T47D (cell line): ENCODE measurements around the gene ANKIB1.
"Not testable (repeated sequence)": the region's sequence is repeated elsewhere in the genome, so short reads cannot be mapped to it uniquely, and the experiment has no call there.

Experiments
- DNase-seq, 2 experiments: peaks; one replicate each; pipeline versions ENCODE4 v3.0.0 to v3.0.0-alpha.2; 2011 to 2012; ENCODE audit warnings: low read depth in 1 of 2, low spot score in 1 of 2
- JUND ChIP-seq: IDR thresholded peaks from 2 replicates; pipeline ENCODE4 v1.6.1; 2012; ENCODE audit warnings: low read depth
- in situ Hi-C: cut with HindIII; loops from 2 replicates; pipeline ENCODE4 v1.10.0; 2016; ENCODE audit warnings: low sequenced_read_pairs, low pct_unique_long_range_greater_than_20kb

ANKIB1 gene

DNA sequence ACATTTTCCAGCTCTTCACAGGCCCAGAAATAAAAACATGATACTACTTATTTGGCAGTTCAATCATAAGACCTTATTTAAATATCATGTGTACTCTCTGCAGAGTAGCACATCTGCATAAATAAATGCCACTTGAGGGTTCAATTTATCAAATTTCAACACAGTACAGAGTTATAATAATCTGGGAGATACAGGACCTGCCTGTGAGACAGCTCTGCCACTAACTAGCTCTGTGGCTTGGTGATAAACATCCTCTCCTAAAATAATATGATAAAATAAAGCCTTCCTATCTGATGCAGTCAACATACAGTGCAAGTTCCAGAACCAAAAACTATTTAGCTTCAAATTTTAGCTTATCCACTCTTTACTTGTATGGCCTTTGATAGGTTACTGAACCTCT, 110.6 kb downstream of the ANKIB1 start:
- in situ Hi-C loops = no loop called here
- DNase-seq = no peak
- no peak for TF ChIP-seq JUND

DNA sequence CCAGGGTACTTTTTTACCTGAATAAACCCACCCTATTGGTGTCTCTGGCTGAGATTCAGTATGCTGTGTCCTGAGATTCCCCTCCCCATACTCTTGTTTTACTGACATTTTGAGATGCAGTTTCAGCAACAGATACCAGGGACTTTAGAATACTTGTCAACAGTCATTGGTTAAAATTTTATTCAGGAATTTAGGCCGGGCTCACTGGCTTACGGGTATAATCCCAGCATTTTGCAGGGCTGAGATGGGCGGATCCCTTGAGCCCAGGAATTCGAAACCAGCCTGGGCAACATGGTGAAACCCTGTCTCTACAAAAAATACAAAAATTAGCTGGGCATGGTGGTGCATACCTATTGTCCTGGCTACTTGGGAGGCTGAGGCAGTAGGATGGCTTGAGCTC, 111.5 kb downstream of the ANKIB1 start:
- DNase-seq = no peak
- in situ Hi-C loops = no loop called here
- TF ChIP-seq JUND = no peak

DNA sequence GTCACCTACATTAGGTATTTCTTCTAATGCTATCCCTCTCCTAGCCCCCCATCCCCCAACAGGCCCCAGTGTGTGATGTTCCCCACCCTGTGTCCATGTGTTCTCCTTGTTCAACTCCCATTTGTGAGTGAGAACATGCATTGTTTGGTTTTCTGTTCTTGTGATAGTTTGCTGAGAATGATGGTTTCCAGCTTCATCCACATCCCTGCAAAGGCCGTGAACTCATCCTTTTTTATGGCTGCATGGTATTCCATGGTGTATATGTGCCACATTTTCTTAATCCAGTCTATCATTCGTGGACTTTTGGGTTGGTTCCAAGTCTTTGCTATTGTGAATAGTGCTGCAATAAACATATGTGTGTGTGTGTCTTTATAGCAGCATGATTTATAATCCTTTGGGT, 113.4 kb downstream of the ANKIB1 start:
- DNase-seq, in situ Hi-C loops: not testable (repeated sequence)

DNA sequence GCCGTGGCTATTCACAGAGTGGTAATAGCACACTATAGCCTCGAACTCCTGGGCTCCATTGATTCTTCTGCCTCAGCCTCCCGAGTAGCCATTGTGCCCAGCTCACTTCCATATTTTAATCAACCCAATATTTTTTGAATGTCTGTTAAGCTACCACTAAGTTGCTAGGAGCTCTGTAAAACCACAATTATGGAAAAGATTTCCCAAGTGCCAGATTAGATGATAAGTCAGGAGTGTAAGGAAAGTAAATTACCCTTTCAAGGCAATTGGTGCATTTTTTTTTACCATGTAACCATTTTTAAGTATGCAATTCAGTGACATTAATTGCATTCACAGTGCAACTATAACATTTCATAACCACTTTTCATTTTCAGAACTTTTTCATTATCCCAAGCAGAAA, 114.0 kb downstream of the ANKIB1 start:
- no peak for TF ChIP-seq JUND
- DNase-seq = no peak
- in situ Hi-C loops = no loop called here

DNA sequence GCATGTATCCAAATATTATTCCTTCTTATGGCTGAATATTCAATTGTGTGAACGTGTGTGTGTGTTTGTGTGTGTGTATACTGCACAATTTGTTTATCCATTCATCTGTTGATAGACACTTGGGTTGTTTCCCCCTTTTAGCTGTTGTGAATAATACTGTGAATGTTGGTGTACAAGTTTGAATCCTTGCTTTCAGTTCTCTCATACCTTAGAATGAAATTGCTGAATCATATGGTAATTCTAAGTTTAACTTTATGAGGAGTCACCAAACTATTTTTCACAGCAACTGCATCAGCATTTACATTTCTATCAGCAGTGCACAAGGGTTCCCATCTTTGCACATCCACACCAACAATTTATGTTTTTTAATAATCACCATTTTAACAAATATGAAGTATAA, 114.6 kb downstream of the ANKIB1 start:
- no peak for TF ChIP-seq JUND
- DNase-seq = no peak
- in situ Hi-C loops = no loop called here

DNA sequence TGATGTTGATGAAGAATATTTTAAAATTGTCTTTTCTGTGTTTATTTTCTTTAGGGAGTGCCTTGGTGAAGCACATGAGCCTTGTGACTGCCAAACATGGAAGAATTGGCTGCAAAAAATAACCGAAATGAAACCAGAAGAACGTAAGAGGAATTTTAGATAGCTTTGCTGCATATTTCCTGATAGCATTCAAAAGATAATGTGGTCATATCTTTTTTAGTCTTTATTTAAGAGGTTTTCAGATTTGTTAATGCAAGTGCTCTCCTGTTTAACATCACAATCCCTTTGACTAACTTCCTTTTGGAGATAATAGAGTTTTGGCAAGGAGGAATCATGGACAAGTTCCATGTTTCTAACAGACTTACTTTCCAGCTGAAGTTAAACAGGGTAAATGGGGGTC, 116.4 kb downstream of the ANKIB1 start:
- no peak for TF ChIP-seq JUND
- in situ Hi-C loops = no loop called here
- DNase-seq = no peak

DNA sequence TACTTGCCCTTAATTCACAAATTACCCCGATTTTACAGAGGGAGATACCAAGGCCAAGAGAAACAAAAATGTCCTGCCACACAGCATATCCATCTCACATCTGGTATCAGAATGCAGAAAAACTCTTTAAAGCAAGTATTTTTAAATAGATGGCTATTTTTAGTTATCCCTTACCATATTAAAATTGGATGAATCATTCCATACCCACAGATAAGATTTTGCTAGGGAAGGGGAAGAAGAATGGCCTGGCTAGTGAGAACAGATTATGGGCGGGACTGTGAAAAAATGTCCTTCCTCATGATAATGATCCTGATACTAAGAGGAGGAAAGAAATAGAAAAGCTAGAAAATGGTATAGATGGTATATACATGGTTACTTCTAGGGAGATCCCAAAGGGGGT, 121.0 kb downstream of the ANKIB1 start:
- DNase-seq = no peak
- in situ Hi-C loops = no loop called here
- no peak for TF ChIP-seq JUND

DNA sequence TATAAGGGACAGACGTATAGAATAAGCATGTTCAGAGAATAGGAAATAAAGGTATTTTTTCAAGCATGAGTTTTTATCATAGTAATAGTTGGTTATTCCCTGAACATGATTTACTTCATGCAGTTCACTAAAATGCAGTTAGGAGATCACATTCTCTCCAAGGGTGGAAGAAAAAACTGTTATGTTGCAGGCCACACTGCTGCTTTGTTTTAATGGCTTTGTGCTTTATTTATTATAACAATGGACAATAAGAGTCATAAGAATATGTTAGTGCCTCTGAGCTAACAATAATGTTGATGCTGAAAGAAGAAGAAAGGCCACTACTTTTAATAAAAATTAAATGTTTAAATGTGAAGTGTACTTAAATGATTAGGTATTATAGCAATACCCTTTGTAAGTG, 123.0 kb downstream of the ANKIB1 start:
- no peak for TF ChIP-seq JUND
- DNase-seq = no peak

DNA sequence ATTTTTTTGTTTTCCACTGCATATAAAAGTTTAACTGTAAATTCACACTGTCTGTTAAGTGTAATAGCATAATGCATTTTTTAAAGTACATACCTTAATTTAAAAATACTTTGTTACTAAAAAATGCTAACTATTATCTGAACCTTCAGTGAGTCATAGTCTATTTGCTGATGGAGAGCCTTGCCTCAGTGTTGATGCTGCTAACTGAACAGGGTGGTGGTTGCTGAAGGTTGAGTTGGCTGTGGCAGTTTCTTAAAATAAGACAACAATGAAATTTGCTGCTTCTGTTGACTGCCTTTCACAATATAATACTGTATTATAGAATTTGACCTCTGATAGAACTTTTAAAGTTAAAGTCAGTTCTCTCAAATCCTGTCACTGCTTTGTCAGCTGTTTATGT, 129.2 kb downstream of the ANKIB1 start:
- in situ Hi-C loops = no loop called here
- TF ChIP-seq JUND = no peak
- no peak for DNase-seq

More for the DNA sequence above, 123.0 kb downstream of the ANKIB1 start:
- in situ Hi-C loops = no loop called here

DNA sequence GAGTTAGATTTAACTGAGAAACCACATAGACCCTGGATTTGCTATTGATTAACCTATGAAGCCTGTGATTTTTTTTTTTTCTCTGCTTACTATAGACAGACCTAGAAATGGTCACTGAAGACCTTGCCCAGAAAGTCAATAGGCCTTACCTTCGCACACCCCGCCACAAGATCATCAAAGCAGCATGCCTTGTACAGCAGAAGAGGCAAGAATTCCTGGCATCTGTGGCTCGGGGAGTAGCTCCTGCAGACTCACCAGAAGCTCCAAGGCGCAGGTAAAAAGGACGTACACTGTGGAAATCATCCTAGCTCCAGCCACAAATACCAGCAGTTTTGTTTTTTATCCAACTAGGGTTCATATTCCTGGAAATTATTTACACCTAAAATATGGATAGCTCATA, 145.3 kb downstream of the ANKIB1 start:
- no peak for TF ChIP-seq JUND
- DNase-seq = no peak
- in situ Hi-C loops = no loop called here

DNA sequence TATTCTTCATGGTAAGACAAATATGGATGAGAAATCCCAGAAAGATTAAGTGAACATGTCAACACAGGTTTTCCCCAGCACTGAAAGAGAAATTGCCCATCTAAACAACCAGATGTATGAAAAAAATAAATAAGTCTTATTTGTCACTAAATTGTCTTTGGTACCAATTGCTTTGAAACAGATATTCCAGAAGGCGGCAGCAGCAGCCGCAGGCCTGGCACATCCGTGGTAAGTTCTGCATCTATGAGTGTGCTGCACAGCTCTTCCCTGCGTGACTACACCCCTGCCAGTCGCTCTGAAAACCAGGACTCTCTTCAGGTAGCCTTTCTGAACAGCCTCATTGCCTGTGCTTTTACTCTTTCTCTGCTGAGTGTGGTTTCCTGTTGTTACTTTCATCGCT, 151.8 kb downstream of the ANKIB1 start:
- in situ Hi-C loops = no loop called here

DNA sequence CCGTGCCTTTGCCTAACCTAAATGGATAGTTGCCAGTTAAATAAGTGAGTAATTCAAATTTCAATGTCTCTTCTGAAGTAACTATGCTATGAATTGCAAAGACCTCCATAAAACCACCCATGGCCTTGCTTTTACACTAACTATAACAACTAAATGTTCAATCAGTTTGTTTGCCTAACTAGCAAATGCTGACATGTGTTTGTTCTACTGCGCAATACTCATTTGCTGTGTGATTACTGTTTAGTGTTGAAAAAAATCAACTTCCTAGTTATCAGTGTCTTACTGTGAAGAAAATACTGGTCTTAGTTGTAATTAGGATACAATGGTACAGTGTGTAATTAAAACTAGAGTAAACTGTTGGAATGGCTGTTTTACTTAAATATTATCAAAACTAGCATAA, 154.2 kb downstream of the ANKIB1 start:
- TF ChIP-seq JUND = no peak
- in situ Hi-C loops = no loop called here
- DNase-seq = no peak

More for the DNA sequence above, 151.8 kb downstream of the ANKIB1 start:
- TF ChIP-seq JUND = no peak
- DNase-seq = no peak

DNA sequence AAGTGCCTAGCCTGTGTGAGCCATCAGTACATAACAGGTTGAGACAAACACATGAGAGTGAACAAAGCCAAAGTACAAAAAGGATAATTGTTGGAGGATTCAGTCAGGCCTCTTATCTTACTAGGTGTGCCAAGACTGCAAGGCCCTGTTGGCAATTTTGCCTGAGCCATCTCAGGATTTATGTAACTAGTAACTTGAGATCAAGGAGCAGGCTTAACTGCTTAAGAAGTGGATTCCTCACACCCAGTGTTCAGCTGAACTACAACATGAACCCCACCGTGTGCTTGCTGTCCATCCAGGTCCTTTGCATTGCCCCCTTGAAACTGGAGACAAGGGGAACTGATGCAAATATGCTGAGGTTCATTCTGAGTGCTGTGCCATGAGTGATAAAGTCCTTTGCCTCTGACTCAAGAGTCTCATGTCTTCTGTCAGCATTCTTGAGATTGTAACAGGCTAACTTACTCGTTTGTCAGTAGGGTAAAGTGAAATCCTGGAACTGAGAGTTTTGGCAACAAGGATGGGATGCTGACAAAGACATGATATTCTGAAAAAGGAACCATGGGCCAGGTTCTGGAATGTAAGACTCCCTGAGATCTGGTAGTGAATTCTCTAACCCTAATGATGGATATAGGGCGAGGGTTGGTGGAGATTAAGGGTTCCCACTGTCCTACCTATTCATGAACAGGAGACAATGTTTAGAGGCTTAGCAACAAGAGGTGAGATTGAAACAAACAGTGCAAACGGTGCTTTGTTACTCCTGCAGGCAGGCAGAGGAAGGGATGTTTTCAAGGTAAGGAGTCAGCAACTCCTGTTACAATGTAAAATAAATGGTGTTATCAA, 157.4 kb downstream of the ANKIB1 start:
- TF ChIP-seq JUND = no peak
- no peak for DNase-seq
- in situ Hi-C loops = no loop called here

DNA sequence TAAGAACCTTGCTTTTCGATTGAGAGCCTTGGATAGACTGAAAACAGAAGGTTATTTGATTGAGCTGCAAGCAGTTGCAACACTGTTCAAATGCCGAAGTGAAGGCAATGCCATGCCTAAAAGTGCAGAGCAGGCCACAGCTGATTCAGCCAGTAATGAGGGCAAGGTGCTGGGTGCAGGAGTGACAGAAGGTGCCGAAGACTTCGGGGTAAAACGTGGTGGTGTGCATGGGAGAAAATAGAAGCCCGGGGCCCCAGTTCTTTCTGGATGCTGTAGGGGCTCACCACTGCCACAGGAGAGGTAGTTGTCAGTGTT, 157.9 kb downstream of the ANKIB1 start:
- no peak for DNase-seq
- TF ChIP-seq JUND = no peak
- in situ Hi-C loops = no loop called here
